ENCODE results near the gene LARP4B. TPM values are rescaled to one million over a fixed set of nuclear protein-coding genes. Genes with fewer than 3 reads are reported as not detected.

LARP4B gene
- total and polyA plus RNA-seq, 2 of the 13 experiments (the other 11 are each of a cell fraction or from before 2014, with no cell fraction given), result 19.5 to 30.2 TPM

DNA sequence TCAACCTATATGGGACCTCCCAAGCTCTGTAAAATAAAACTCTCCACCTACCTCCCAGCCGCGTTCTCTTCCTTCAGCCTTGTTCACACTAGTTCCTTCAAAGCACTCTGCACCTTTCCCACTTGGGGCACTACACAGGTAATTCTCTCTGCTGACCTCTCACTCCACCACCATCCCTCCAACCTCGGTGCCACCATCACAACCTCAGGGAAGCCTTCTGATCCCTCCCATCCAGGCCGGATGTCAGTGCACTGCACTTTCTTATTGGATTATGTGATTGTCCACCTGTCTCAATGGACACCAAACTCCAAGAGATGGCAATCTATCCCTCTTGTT, 7.0 kb downstream of the LARP4B start:
- ChIA-PET POLR2A (no interaction called here), CTCF (ENCODE audit: low intra/inter-chr PET ratio, low total read pairs) (no interaction called here)
- no peak overlapping the region for H3K9ac ChIP-seq (ENCODE audit: insufficient read depth, low read depth, low read length)
- no peak for DNase-seq (ENCODE audit: low spot score)
- no peaks in the 10 kb centered on the region for H3K27me3 ChIP-seq (ENCODE audit: control insufficient read depth in 1 of 2, insufficient read depth in 2 of 2, low read length in 2 of 2)
- no peak overlapping the region for H3K4me3 ChIP-seq (replicated peaks in 1 of 3; ENCODE audit: insufficient read depth in 1 of 3, low read depth in 2 of 3, low read length in 3 of 3)
- H3K27ac ChIP-seq (ENCODE audit: extremely low read length, insufficient read depth, low read length), result no peak overlapping the region
- peaks cover 96% of the 10 kb centered on the region for H4K20me1 ChIP-seq (ENCODE audit: insufficient read depth, low read length)
- intact Hi-C loops (cut with micrococcal nuclease; ENCODE audit: unreplicated experiment), result no loop called here
- no peak overlapping the region for H3K4me2 ChIP-seq (ENCODE audit: low read depth, low read length)
- H3K36me3 ChIP-seq (replicated peaks in 1 of 2; ENCODE audit: control insufficient read depth in 1 of 2, insufficient read depth in 2 of 2, low read length in 2 of 2), result peaks cover 7 to 29% of the 10 kb centered on the region in 2 experiments; a peak in 4 of 5 replicates
- peak; percentile 83 for ATAC-seq
- peaks cover 100% of the 10 kb centered on the region for H3K79me2 ChIP-seq (ENCODE audit: insufficient read depth, low read length)
- in situ Hi-C loops (cut with HindIII; ENCODE audit: extremely low pct_ligation_motif_present, low pct_unique_long_range_greater_than_20kb), result no loop called here
- peaks cover 44% of the 10 kb centered on the region for H3K4me1 ChIP-seq (ENCODE audit: insufficient read depth, low read length)
- BruUV-seq (replicated peaks), result no TSS peak
- peak; percentile 12 for FAIRE-seq
- no peak overlapping the region for H2AFZ ChIP-seq (ENCODE audit: low read length)
- WGBS (ENCODE audit: low lambda C conversion rate), result 77% methylated on average over 4 of the region's 4 CpGs
- H3K9me3 ChIP-seq (ENCODE audit: low read length), result no peaks in the 10 kb centered on the region
- TF ChIP-seq PCBP1 (IDR thresholded peaks at IDR 0.05; ENCODE audit: borderline replicate concordance, low read depth, low read length), result no peak
- no peak for TF ChIP-seq XRCC5 (optimal IDR thresholded peaks at IDR 0.05; ENCODE audit: low read length)
- TF ChIP-seq TP53 (CRISPR knock-in tag; conservative IDR thresholded peaks at IDR 0.05), result no peak
- no peak for TF ChIP-seq TBX2 (CRISPR knock-in tag; IDR thresholded peaks at IDR 0.05; ENCODE audit: borderline replicate concordance)
- TF ChIP-seq SIX1 (CRISPR knock-in tag; IDR thresholded peaks at IDR 0.05; ENCODE audit: borderline replicate concordance), result no peak
- TF ChIP-seq RBFOX2 (IDR thresholded peaks at IDR 0.05; ENCODE audit: low read depth, low read length), result 0 out of 2 replicates have a peak, but pooled peaks have one; percentile 7
- no peak for TF ChIP-seq EP300 (IDR thresholded peaks at IDR 0.05; ENCODE audit: low read depth in 2 of 2, low read length in 2 of 2)
- no peak for TF ChIP-seq EP300 (CRISPR knock-in tag; IDR thresholded peaks at IDR 0.05; ENCODE audit: borderline replicate concordance)
- TF ChIP-seq REL (CRISPR knock-in tag; conservative IDR thresholded peaks at IDR 0.05), result no peak

- H3K36me3 ChIP-seq (replicated peaks in 1 of 2; ENCODE audit: control insufficient read depth in 1 of 2, insufficient read depth in 2 of 2, low read length in 2 of 2), result peaks cover 7 to 30% of the 10 kb centered on the region in 2 experiments; a peak in 4 of 5 replicates
- in situ Hi-C loops (cut with HindIII; ENCODE audit: extremely low pct_ligation_motif_present, low pct_unique_long_range_greater_than_20kb) (no loop called here), intact Hi-C loops (cut with micrococcal nuclease; ENCODE audit: unreplicated experiment) (no loop called here)
- peaks cover 100% of the 10 kb centered on the region for H3K79me2 ChIP-seq (ENCODE audit: insufficient read depth, low read length)
- H3K4me3 ChIP-seq (replicated peaks in 1 of 3; ENCODE audit: insufficient read depth in 1 of 3, low read depth in 2 of 3, low read length in 3 of 3), result no peak overlapping the region
- DNase-seq (ENCODE audit: low spot score) (no peak), FAIRE-seq (no peak), ATAC-seq (no peak)
- H3K4me2 ChIP-seq (ENCODE audit: low read depth, low read length), result no peak overlapping the region
- POLR2A ChIA-PET, result no interaction called here
- CTCF ChIA-PET (ENCODE audit: low intra/inter-chr PET ratio, low total read pairs), result no interaction called here
- no peak overlapping the region for H2AFZ ChIP-seq (ENCODE audit: low read length)
- no peak overlapping the region for H3K27ac ChIP-seq (ENCODE audit: extremely low read length, insufficient read depth, low read length)
- no TSS peak for BruUV-seq (replicated peaks)
- peaks cover 96% of the 10 kb centered on the region for H4K20me1 ChIP-seq (ENCODE audit: insufficient read depth, low read length)
- WGBS (ENCODE audit: low lambda C conversion rate), result 92% methylated on average over 8 of the region's 8 CpGs
- H3K27me3 ChIP-seq (ENCODE audit: control insufficient read depth in 1 of 2, insufficient read depth in 2 of 2, low read length in 2 of 2), result no peaks in the 10 kb centered on the region
- H3K4me1 ChIP-seq (ENCODE audit: insufficient read depth, low read length), result peaks cover 39% of the 10 kb centered on the region
- no peak overlapping the region for H3K9ac ChIP-seq (ENCODE audit: insufficient read depth, low read depth, low read length)
- no peaks in the 10 kb centered on the region for H3K9me3 ChIP-seq (ENCODE audit: low read length)
- no peak for TF ChIP-seq CENPBD1 (CRISPR knock-in tag; IDR thresholded peaks at IDR 0.05; ENCODE audit: borderline replicate concordance, low read depth)
- TF ChIP-seq RBFOX2 (IDR thresholded peaks at IDR 0.05; ENCODE audit: low read depth, low read length), result 0 out of 2 replicates have a peak, but pooled peaks have one; percentile 12
- no peak for TF ChIP-seq ZNF275 (CRISPR knock-in tag; IDR thresholded peaks at IDR 0.05; ENCODE audit: borderline replicate concordance)
- TF ChIP-seq ZNF121 (CRISPR knock-in tag; IDR thresholded peaks at IDR 0.05), result peak; percentile 50
These were observed 7.5 kb downstream of the LARP4B start for GRCh38 chr10:923844-924523.
